HEK293T (cell line): ENCODE data around the gene SLAMF1.

Source experiments
- ARNT ChIP-seq: fragments of 450-650 bp; IDR thresholded peaks from 2 replicates; pipeline ENCODE4 v1.6.1; 2017; ENCODE audit warnings: mild to moderate bottlenecking
- CTBP1 ChIP-seq: fragments of 450-650 bp; IDR thresholded peaks from 2 replicates; pipeline ENCODE4 v1.6.1; 2016; ENCODE audit warnings: borderline replicate concordance
- FOXM1 ChIP-seq: fragments of 450-650 bp; IDR thresholded peaks from 2 replicates; pipeline ENCODE4 v1.6.1; 2017; ENCODE audit warnings: mild to moderate bottlenecking, borderline replicate concordance
- HDGF ChIP-seq: fragments of 450-650 bp; IDR thresholded peaks from 2 replicates; pipeline ENCODE4 v1.6.1; 2017; ENCODE audit warnings: antibody characterized with exemption, borderline replicate concordance
- SP1 ChIP-seq: fragments of 450-650 bp; IDR thresholded peaks from 2 replicates; pipeline ENCODE4 v1.6.1; 2017
- TARDBP ChIP-seq: fragments of 450-650 bp; IDR thresholded peaks from 2 replicates; pipeline ENCODE4 v1.6.1; 2016
- ZNF384 ChIP-seq: fragments of 450-650 bp; IDR thresholded peaks from 2 replicates; pipeline ENCODE4 v1.6.1; 2016
- TF ChIP-seq, protein P1 (sequence below): fragments of 450-650 bp; IDR thresholded peaks from 2 replicates; pipeline ENCODE4 v1.6.1; 2016

DNA sequence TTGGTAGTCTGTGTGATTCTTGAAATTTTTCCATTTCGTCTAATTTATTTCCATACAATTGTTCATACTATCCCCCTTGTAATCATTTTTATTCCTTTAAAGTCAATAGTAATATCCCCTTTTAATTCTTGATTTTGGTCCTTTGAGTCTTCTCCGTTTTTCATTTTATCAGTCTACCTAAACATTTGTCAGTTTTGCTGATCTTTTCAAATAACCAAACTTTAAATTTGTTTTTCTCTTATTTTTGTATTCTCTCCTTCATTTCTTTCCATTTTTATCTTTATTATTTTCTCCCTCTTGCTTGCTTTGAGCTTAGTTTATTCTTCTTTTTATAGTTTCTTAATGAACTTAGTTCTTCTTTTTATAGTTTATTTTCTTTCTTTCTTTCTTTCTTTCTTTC lies 21.1 kb upstream of the SLAMF1 start:
- TF ChIP-seq ARNT: no peak
- TF ChIP-seq HDGF: no peak
- no peak for TF ChIP-seq SP1
- no peak for TF ChIP-seq TARDBP
- no peak for TF ChIP-seq CTBP1
- no peak for TF ChIP-seq FOXM1
- TF ChIP-seq ZNF384: no peak
- TF ChIP-seq, protein P1, sequence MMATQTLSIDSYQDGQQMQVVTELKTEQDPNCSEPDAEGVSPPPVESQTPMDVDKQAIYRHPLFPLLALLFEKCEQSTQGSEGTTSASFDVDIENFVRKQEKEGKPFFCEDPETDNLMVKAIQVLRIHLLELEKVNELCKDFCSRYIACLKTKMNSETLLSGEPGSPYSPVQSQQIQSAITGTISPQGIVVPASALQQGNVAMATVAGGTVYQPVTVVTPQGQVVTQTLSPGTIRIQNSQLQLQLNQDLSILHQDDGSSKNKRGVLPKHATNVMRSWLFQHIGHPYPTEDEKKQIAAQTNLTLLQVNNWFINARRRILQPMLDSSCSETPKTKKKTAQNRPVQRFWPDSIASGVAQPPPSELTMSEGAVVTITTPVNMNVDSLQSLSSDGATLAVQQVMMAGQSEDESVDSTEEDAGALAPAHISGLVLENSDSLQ: no peak
